HG03108 (cell line): ENCODE data around the gene PITPNM2.
"Not testable (repeated sequence)": the region's sequence is repeated elsewhere in the genome, so short reads cannot be mapped to it uniquely, and the experiment has no call there.

Experiments used
- ATAC-seq: cut with Tn5 transposase; IDR thresholded peaks from one replicate; pipeline ENCODE4 v1.9.1; 2021; ENCODE audit warnings: moderate library complexity; ENCODE audit not compliant: unreplicated experiment

The PITPNM2 gene

GRCh38 chr12:123121670-123122069 is 29.2 kb downstream of the PITPNM2 start:
- ATAC-seq, result no peak

DNA sequence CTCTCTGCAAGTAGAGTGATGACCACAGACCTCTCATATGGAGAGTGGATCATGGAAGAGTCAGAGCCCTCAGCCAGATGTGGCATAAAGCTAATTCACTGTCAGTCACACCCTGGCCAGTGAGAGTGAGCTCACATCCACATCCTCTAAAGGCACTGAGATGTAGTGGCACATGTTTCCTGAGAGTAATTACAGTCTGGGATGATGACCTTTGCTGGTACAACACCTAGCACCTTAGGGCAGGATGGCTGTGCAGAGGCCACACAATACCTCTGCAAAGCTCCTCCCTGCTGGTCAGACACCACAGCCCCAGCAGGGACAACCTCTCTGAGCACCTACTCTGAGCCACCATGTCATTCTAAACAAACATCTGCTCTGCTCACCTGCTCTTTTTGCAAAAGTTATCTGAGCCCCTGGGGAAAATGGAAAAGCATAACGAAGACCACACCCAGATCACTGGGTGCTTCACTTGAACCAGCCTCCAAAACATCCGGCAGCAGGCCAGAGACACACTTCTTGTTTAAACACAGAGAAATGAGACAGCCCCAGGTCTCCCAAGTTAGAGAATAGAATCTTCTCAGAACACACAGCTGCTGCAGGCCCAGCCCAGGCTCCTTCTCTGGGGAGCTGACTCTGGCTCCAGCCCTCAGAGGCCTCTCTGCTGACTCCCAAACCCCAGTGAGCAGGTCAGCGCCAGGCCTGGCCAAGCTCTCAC is 30.3 kb downstream of the PITPNM2 start:
- ATAC-seq, result no peak

GRCh38 chr12:123119808-123120207 is 31.1 kb downstream of the PITPNM2 start:
- peak; percentile 84 for ATAC-seq

DNA sequence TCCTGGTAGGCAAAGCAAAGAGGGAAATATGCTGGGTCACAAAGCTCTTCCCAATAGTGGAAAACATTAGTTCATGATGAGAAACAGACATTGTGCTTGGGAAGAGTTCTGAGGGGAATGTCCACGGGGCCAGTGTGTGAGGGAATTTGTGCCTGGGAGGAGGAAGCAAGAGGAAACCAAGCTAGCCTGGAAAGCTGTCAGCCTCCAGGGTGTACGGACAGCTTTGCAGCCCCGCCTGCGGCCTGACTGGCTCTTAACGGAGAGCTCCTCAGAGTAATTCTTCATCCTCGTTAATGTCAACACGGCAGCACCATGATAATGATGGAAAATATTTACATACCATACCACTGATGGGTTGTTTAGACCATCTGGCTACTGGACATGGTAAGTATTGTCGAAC is 32.4 kb downstream of the PITPNM2 start:
- no peak for ATAC-seq

- ATAC-seq, result no peak
Measured at GRCh38 chr12:123115409-123116121, 35.3 kb downstream of the PITPNM2 start.

GRCh38 chr12:123114304-123115083 is 36.4 kb downstream of the PITPNM2 start:
- ATAC-seq, result no peak

- ATAC-seq, result no peak
Measured at GRCh38 chr12:123113026-123113425, 37.9 kb downstream of the PITPNM2 start.

DNA sequence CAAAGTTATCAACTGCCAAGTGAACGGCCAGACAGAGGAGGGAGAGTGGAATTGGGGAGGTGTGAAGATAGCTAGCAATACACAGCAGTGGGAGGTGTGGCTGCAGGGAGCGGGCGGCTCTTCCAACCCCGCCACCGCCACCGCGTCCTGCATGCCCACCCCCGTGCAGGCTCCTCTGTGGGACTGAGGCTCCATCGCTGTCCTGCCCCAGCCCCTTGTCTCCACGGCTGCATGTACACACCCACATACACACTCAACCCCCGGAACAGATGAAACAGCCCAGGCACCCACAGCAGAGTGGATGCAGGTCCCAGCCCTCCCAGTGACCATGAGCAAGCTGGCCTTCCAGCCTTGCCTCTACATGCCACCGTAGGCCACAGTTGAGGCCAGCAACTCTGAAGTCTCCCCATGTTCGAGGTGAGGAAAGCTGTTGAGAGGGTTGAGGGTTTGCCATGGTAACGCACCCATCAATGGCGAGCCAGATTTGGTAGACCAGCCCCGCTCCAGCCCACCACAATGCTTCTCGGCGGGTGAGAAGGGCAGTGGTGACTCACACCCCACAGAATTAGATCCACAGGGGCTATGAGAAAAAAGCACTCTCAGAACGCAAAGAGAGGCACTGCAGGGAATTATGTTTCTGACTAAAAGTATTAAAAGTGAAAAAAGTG is 39.3 kb downstream of the PITPNM2 start:
- no peak for ATAC-seq

- ATAC-seq, result no peak
Measured at GRCh38 chr12:123109319-123109772, 41.5 kb downstream of the PITPNM2 start.

DNA sequence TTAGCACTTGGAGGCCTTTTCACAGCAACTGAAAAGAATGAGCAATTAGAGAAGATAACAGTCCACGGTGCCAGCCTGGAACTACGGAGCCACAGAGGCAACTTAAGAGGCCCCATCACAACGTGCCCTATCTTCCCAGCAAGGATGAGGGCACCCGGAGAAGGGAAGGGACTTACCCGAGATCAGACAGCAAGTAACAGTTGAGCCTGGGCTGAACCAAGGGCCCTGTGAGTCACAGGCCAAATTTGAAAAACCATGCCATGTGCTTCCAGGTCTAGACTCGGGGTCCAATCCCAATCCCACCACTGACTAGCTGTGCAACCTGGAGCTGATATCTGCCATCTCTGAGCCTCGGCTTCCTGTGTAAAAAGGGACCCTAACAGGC is 42.2 kb downstream of the PITPNM2 start:
- no peak for ATAC-seq

GRCh38 chr12:123107926-123108681 is 42.8 kb downstream of the PITPNM2 start:
- ATAC-seq, result no peak

- peak; percentile 67 for ATAC-seq
Measured at GRCh38 chr12:123106640-123107359, 44.1 kb downstream of the PITPNM2 start.

DNA sequence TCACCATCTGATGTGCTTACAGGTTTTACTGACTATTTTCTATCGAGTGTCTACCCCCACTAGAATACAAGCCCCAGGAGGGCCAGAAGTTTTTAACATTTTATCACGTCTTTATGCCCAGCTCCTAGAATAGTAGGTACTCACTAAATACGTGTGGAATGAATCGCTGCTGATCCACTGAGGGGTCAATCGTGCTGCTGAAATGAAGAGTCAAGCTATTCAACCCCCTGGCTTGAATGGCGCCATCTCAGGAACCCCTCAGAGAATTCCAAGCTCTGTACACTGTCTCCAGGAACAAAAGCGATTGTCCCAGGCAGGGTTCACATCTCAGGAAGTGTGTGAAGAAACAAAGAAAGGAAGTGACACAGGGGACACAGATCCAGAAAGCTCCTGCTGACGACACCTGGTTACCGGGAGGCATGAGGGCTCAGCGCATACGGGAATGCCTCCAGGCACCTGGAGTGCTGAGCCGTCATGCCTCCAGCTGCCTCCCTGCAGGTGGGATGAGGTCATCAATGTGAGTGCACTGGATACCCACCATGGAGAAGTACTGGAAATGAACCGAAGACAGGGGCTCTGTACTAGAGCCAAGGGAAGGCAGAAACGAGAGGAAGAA is 45.6 kb downstream of the PITPNM2 start:
- ATAC-seq, result no peak

DNA sequence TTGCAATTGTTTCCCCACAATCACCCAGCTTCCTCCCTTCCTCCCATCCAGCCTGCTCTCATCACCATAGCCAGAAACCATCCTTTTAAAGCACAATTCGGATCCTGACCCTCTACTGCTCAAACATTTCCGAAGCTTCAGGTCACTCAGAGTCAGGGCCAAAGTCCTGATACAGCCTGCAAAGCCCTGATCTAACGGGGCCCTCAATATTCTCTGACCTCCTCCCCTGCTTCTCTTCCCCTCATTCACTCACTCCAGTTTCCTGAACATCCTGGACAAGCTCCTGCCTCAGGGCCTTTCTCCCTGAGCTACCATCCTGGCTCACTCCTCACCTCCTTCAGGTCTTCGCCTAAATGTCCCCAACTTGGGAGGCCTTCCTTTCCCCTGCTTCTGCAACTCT is 46.1 kb downstream of the PITPNM2 start:
- no peak for ATAC-seq

DNA sequence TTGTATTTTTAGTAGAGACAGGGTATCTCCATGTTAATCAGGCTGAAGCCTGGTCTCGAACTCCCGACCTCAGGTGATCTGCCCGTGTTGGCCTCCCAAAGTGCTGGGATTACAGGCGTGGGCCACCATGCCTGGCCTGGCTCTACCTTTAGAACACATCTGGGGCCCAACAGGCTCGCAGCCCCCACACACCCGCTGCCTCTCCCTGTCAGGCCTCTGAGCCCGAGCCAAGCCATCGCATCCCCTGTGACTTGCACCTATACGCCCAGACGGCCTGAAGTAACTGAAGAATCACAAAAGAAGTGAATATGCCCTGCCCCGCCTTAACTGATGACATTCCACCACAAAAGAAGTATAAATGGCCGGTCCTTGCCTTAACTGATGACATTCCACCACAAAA is 46.8 kb downstream of the PITPNM2 start:
- ATAC-seq, result not testable (repeated sequence)

DNA sequence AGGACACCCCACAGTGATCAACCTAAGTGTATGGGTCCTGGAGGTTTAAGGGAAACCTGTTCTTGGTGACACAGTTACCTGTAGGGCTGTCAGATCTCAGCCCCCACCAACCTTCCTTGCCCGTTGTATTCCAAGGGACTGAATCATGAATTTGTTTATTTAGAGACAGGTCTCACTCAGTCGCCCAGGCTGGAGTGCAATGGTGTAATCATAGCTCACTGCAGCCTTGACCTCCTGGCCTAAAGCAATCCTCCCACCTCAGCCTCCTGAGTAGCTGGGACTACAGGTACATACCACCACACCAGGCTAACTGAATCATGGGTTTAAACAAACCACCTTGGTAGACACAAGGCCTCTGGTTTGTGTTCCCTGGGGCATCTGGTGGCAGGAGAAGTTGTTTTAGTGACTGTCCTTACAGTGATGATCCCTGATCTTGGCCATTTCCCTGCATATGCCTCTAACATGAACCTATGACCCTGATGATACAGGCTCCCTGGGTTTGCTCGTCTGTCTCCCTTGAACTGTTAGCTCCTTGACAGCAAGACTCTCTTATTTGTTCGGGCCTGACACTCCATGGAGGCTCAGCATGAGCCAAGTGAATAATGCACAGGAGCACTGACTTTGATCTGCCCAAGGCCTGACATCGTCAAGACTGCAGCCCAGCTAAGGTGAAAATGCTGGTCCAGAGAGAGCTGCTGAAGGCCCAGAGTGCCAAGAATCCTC is 47.9 kb downstream of the PITPNM2 start:
- ATAC-seq, result no peak

- no peak for ATAC-seq
Measured at GRCh38 chr12:123102366-123102765, 48.5 kb downstream of the PITPNM2 start.

- no peak for ATAC-seq
Measured at GRCh38 chr12:123101526-123101925, 49.4 kb downstream of the PITPNM2 start.
